ENCODE results near the gene PTPRD. TPM values are rescaled to one million over a fixed set of nuclear protein-coding genes. Genes with fewer than 3 reads are reported as not detected.

PTPRD gene
- total and polyA plus RNA-seq, 2 donors from 2014 or later = 6.4 to 78.9 TPM

DNA sequence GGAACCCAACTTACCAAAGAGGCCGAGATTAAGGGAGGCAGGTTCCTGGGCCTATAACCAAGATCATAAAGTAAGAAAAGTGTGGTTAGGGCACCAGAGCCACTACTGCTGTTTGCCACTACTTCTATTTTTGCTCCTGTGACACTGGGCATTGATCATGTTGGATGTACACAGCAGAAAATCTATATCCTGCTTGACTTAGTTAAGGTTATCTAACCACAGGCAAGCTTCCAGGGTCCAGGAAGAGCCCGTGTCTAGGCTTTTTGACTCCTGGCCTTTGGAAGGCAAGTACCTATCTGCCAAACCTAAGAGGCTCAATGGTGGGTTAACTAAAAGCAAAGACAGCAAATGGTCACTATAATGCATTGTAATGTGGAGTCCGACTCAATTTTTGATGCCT, 2315.8 kb downstream of the PTPRD start:
- TF ChIP-seq, protein P1, sequence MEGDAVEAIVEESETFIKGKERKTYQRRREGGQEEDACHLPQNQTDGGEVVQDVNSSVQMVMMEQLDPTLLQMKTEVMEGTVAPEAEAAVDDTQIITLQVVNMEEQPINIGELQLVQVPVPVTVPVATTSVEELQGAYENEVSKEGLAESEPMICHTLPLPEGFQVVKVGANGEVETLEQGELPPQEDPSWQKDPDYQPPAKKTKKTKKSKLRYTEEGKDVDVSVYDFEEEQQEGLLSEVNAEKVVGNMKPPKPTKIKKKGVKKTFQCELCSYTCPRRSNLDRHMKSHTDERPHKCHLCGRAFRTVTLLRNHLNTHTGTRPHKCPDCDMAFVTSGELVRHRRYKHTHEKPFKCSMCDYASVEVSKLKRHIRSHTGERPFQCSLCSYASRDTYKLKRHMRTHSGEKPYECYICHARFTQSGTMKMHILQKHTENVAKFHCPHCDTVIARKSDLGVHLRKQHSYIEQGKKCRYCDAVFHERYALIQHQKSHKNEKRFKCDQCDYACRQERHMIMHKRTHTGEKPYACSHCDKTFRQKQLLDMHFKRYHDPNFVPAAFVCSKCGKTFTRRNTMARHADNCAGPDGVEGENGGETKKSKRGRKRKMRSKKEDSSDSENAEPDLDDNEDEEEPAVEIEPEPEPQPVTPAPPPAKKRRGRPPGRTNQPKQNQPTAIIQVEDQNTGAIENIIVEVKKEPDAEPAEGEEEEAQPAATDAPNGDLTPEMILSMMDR (IDR thresholded peaks at IDR 0.05; ENCODE audit: borderline replicate concordance, extremely low read depth, insufficient read depth) = no peak
- no peak overlapping the region for H3K9ac ChIP-seq (ENCODE audit: low read length in 3 of 3)
- DNase-seq (no peak), FAIRE-seq (no peak)
- H3K36me3 ChIP-seq (ENCODE audit: control insufficient read depth in 2 of 3, insufficient read depth in 3 of 3, low read length in 3 of 3) = no peaks in the 10 kb centered on the region
- no peaks in the 10 kb centered on the region for H3K9me3 ChIP-seq (ENCODE audit: control insufficient read depth in 2 of 3, insufficient read depth in 1 of 3, low read length in 3 of 3)
- intact Hi-C loops (cut with DNase I) = no loop called here
- no peak overlapping the region for H3K27ac ChIP-seq (ENCODE audit: low read depth in 2 of 2, low read length in 2 of 2)
- H3K27me3 ChIP-seq (ENCODE audit: control insufficient read depth, insufficient read depth, low read length) = no peaks in the 10 kb centered on the region
- no peak overlapping the region for H3K4me3 ChIP-seq (ENCODE audit: low read length in 3 of 3)
- no peaks in the 10 kb centered on the region for H3K4me1 ChIP-seq (ENCODE audit: control insufficient read depth in 2 of 3, insufficient read depth in 2 of 3, low read depth in 1 of 3, low read length in 3 of 3)

DNA sequence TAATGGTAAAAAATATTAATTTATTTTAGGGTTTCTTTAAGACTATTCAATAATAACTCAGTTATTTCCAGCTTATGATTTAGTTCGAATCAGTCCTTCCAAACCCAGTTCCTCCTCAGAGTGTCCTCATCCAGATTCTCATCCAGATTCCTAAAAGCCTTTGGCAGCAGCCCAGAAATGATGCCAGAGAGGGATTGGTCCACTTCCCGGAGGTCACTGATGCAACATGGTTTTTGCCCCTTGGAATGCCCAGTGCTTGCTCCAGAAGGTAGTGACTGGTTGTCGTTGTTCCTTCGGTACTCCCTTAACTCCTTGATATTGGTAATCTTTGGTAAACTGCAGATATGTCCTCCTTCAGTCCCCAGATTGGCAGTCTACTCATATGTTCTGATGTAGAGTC, 2320.1 kb downstream of the PTPRD start:
- TF ChIP-seq, protein P1 (IDR thresholded peaks at IDR 0.05; ENCODE audit: borderline replicate concordance, extremely low read depth, insufficient read depth) = no peak
- no peaks in the 10 kb centered on the region for H3K4me1 ChIP-seq (ENCODE audit: control insufficient read depth in 2 of 3, insufficient read depth in 2 of 3, low read depth in 1 of 3, low read length in 3 of 3)
- no peaks in the 10 kb centered on the region for H3K27me3 ChIP-seq (ENCODE audit: control insufficient read depth, insufficient read depth, low read length)
- H3K9me3 ChIP-seq (ENCODE audit: control insufficient read depth in 2 of 3, insufficient read depth in 1 of 3, low read length in 3 of 3) = no peaks in the 10 kb centered on the region
- H3K36me3 ChIP-seq (ENCODE audit: control insufficient read depth in 2 of 3, insufficient read depth in 3 of 3, low read length in 3 of 3) = no peaks in the 10 kb centered on the region
- intact Hi-C loops (cut with DNase I) = no loop called here
- no peak overlapping the region for H3K27ac ChIP-seq (ENCODE audit: low read depth in 2 of 2, low read length in 2 of 2)
- DNase-seq (no peak), FAIRE-seq (no peak)
- H3K4me3 ChIP-seq (ENCODE audit: low read length in 3 of 3) = no peak overlapping the region
- H3K9ac ChIP-seq (ENCODE audit: low read length in 3 of 3) = no peak overlapping the region

DNA sequence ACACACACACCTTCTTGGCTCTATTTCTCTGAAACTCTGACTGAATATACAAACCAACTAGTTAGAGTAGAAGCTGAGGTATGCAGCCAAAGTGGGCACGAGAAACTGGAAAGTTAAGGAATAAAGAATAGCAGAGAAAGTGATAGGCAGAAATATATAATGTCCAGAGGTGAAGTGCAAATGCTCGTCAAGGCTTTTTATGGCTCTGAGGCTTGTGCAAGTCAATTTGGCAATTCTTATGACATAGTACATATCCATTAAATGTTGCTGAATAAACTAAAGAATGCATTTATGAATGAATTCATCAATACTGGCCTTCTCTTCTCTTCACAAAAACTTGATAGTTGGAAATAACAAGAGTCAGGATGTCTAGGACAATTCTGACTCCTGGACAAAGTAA, 2323.1 kb downstream of the PTPRD start:
- intact Hi-C loops (cut with DNase I) = no loop called here
- no peaks in the 10 kb centered on the region for H3K9me3 ChIP-seq (ENCODE audit: control insufficient read depth in 2 of 3, insufficient read depth in 1 of 3, low read length in 3 of 3)
- no peak overlapping the region for H3K27ac ChIP-seq (ENCODE audit: low read depth in 2 of 2, low read length in 2 of 2)
- TF ChIP-seq, protein P1 (IDR thresholded peaks at IDR 0.05; ENCODE audit: borderline replicate concordance, extremely low read depth, insufficient read depth) = no peak
- no peaks in the 10 kb centered on the region for H3K27me3 ChIP-seq (ENCODE audit: control insufficient read depth, insufficient read depth, low read length)
- FAIRE-seq = no peak
- no peaks in the 10 kb centered on the region for H3K36me3 ChIP-seq (ENCODE audit: control insufficient read depth in 2 of 3, insufficient read depth in 3 of 3, low read length in 3 of 3)
- H3K4me3 ChIP-seq (ENCODE audit: low read length in 3 of 3) = no peak overlapping the region
- H3K9ac ChIP-seq (ENCODE audit: low read length in 3 of 3) = no peak overlapping the region
- no peaks in the 10 kb centered on the region for H3K4me1 ChIP-seq (ENCODE audit: control insufficient read depth in 2 of 3, insufficient read depth in 2 of 3, low read depth in 1 of 3, low read length in 3 of 3)
- DNase-seq = no peak

DNA sequence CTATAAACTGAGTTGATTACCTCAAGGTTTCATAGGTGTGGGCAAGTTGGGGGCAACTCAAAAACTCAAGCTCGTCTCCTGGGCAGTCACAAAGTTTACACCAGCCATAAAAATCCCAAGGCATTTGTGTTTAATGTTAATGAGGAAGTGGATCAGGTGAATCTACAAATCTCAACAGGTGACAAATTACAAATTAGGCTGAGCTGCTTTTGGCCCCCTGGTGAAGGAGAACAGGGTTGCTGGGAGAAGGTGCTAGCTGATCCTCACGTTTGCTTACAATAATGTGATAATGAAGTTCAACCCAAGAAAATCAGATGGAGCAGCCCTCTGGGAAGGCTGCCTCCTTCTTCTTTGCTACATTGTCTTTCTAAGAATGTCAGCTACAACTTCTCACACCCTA, 2324.8 kb downstream of the PTPRD start:
- intact Hi-C loops (cut with DNase I) = no loop called here
- Histone ChIP-seq H3K9me3 (ENCODE audit: control insufficient read depth in 2 of 3, insufficient read depth in 1 of 3, low read length in 3 of 3) (no peaks in the 10 kb centered on the region), H3K27ac (ENCODE audit: low read depth in 2 of 2, low read length in 2 of 2) (no peak overlapping the region), H3K4me3 (ENCODE audit: low read length in 3 of 3) (no peak overlapping the region), H3K27me3 (ENCODE audit: control insufficient read depth, insufficient read depth, low read length) (no peaks in the 10 kb centered on the region), H3K36me3 (ENCODE audit: control insufficient read depth in 2 of 3, insufficient read depth in 3 of 3, low read length in 3 of 3) (no peaks in the 10 kb centered on the region), H3K9ac (ENCODE audit: low read length in 3 of 3) (no peak overlapping the region), H3K4me1 (ENCODE audit: control insufficient read depth in 2 of 3, insufficient read depth in 2 of 3, low read depth in 1 of 3, low read length in 3 of 3) (no peaks in the 10 kb centered on the region)
- DNase-seq (no peak), FAIRE-seq (no peak)
- TF ChIP-seq, protein P1 (IDR thresholded peaks at IDR 0.05; ENCODE audit: borderline replicate concordance, extremely low read depth, insufficient read depth) = no peak

Data from kidney (tissue), 14 donors.